Pons (tissue), 1 donor: ENCODE data around the gene MAGEF1.

Experiments
- DNase-seq: peaks from one replicate; pipeline ENCODE4 v3.0.0-alpha.2; 2016; ENCODE audit warnings: low spot score

The MAGEF1 gene

DNA sequence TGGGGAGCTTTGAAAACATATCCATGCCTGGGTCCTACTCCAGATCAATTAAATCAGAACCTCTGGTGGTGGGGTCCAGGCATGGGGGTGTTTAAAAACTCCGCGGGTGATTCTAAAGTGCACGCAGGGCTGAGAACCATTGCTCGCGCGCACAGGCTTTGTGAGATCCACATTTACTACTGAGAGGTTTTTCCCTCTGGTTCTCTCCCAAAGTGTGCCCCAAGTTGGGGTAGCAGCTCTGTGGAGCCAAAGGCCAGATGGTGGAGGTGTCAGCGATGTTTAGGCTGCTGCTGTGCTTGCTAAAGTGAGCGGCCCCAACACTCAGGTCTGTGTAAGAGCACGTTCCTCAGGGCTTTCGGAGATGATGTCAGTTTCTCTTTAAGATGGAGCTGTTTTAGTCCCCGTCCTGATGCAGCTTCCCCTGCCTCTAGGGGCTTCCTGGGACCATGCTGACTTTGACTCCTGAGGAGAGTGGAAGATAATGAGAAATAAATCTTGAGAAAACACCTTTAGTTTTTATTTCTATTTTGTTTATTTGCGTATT, 13.4 kb upstream of the MAGEF1 start:
- DNase-seq: no peak

DNA sequence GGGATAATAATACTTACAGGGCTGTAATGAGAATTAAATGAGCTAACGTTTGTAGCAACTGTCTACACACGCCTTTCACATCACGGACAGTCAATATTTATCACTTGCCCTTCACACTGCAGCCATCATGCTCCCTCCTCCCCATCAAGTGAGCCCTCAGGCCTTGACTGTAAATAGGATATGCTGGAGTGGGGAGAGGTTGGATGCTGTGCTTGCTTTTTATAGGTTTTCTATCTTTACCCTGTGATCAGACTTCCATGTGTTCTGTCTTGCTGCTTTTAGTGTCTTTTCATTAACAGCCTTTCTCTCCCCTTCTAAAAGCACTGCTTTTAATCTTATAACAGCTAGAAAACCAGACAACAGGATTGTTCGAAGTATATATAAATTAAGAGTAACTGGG, 12.8 kb upstream of the MAGEF1 start:
- no peak for DNase-seq

- DNase-seq: no peak
Observed at GRCh38 chr3:184719709-184720108, 7.8 kb upstream of the MAGEF1 start.

- no peak for DNase-seq
Observed at GRCh38 chr3:184718431-184718830, 6.6 kb upstream of the MAGEF1 start.

- peak; percentile 66 for DNase-seq
Observed at GRCh38 chr3:184717399-184717983, 5.6 kb upstream of the MAGEF1 start.

- peak; percentile 42 for DNase-seq
Observed at GRCh38 chr3:184716622-184717398, 4.9 kb upstream of the MAGEF1 start.

- DNase-seq: no peak
Observed at GRCh38 chr3:184715943-184716621, 4.2 kb upstream of the MAGEF1 start.

DNA sequence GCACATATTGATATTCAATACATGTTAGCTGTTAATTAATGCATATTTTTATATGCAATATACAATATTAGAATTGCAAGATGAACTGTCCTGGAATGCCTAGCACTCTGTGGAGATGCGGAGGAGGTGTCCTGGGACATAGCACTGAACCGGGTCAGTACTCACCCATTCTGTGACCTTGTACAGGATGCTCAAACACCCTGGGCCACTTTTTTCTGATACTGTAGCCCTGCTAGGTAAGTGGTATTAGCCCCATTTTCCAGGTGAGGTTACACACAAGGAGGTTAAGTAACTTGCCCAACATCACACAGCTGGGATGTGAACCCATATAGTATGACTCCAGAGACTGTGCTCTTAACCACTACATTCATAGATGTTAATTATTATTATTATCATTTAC, 1.7 kb upstream of the MAGEF1 start:
- no peak for DNase-seq

- DNase-seq: no peak
Observed at GRCh38 chr3:184713040-184713355, 1.1 kb upstream of the MAGEF1 start.

- DNase-seq: peak; percentile 71
Observed at GRCh38 chr3:184712248-184713039, 580 bp upstream of the MAGEF1 start.

GRCh38 chr3:184710870-184711492, 883 bp downstream of the MAGEF1 start:
- peak; percentile 52 for DNase-seq

- DNase-seq: no peak
Observed at GRCh38 chr3:184703657-184704056, 8.2 kb downstream of the MAGEF1 start.

GRCh38 chr3:184700759-184701158, 11.1 kb downstream of the MAGEF1 start:
- DNase-seq: no peak

- no peak for DNase-seq
Observed at GRCh38 chr3:184697845-184698244, 14.0 kb downstream of the MAGEF1 start.

GRCh38 chr3:184696697-184697096, 15.2 kb downstream of the MAGEF1 start:
- DNase-seq: no peak

DNA sequence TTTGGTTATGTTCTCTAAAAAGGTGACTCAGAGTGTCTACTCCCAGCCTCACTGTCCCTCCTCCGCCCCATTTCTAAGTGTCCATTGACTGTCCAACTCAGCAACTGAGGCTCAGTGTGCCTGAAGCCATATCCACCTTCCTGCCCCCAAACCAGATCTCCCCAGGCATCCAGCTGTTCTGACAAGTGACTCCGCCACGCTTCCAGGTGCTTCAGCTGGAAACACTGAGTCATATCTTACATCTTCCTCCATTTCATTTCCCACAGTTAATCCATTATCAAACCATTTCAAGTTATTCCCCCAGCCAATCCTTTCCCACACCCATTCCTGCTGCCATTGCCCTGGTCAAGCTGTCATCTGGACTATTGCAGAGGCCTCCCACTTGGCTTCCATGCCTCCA, 17.1 kb downstream of the MAGEF1 start:
- no peak for DNase-seq

DNA sequence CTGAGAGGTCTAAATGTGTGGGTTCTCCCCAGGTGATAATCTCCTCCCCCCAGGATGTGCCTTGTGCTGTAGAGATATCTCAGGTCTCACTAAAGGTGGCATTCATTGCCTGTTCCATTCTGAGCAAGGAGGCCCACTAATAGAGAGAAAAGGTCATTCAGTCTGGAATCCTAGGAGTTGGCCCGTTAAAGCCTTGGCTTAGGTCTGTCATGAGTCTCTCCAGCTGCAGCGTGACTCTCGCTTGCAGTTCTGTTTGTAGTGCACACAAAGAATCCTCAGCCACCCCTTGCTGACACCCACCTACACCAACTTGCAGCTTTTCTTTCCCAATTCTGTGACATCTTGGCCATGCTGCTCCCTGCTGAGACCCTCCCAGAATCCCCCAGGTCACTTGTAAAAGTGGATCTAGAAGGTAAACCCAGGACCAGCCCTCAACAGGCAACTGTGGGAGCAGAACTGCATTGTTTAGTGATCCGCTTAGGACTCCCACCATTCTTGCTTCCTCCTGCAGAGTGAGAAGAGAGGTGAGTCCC, 17.7 kb downstream of the MAGEF1 start:
- no peak for DNase-seq

- DNase-seq: no peak
Observed at GRCh38 chr3:184693011-184693975, 18.6 kb downstream of the MAGEF1 start.

GRCh38 chr3:184691397-184692231, 20.2 kb downstream of the MAGEF1 start:
- DNase-seq: peak; percentile 46
